ENCODE measurements around the gene ADM2. TPM values are rescaled to one million over a fixed set of nuclear protein-coding genes. Genes with fewer than 3 reads are reported as not detected.
"Not testable (repeated sequence)": the region's sequence is repeated elsewhere in the genome, so short reads cannot be mapped to it uniquely, and the experiment has no call there.

ADM2 gene
- total and polyA plus RNA-seq, 2 of the 13 experiments (the other 11 are each of a cell fraction or from before 2014, with no cell fraction given), result 1.2 to 3.0 TPM

DNA sequence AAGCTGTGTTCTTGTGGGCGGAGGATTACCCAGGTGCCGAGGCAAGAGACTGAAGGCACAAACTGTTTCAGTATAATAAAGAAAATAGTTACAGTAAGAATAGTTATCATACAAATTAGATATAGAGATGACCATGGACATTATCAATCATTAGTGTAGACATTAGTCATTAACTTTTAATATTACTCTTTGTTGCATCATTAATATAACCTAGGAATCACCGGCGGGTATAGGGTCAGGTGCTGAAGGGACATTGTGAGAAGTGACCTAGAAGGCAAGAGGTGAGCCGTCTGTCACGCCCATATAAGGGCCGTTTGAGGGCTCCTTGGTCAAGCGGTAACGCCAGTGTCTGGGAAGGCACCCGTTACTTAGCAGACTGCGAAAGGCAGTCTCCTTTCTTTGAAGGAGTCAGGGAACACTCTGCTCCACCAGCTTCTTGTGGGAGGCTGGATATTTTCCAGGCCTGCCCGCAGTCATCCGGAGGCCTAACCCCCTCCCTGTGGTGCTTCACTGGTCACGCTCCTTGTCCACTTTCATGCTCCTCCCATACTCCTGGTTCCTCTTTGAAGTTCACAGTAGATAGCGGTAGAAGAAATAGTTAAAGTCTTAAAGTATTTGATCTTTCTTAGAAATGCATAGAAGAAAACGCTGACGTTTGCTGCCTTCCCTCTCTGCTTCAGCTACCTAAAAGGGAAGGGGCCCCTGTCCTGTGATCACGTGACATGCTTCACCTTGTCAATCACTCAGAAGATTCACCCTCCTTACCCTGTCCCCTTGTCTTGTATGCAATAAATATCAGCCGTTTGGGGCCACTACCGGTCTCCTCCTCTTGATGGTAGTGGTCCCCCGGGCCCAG, 52.7 kb downstream of the ADM2 start:
- POLR2A ChIA-PET, result interaction anchor here (1.0 to 5.9 kb wide), 4 partner anchors 9 to 35 kb away, joined by 3 to 34 read pairs (median 8); partner anchors contain the start of genes KLHDC7B, SCO2 and SYCE3
- H3K27me3 ChIP-seq (ENCODE audit: control insufficient read depth in 1 of 2, insufficient read depth in 2 of 2, low read length in 2 of 2); H3K27ac ChIP-seq (ENCODE audit: extremely low read length, insufficient read depth, low read length); H4K20me1 ChIP-seq (ENCODE audit: insufficient read depth, low read length); H3K9me3 ChIP-seq (ENCODE audit: low read length); H2AFZ ChIP-seq (ENCODE audit: low read length); CTCF ChIA-PET (ENCODE audit: low intra/inter-chr PET ratio, low total read pairs); DNase-seq (ENCODE audit: low spot score); H3K79me2 ChIP-seq (ENCODE audit: insufficient read depth, low read length); H3K9ac ChIP-seq (ENCODE audit: insufficient read depth, low read depth, low read length); FAIRE-seq; H3K36me3 ChIP-seq (replicated peaks in 1 of 2; ENCODE audit: control insufficient read depth in 1 of 2, insufficient read depth in 2 of 2, low read length in 2 of 2); BruUV-seq (replicated peaks); intact Hi-C loops (cut with micrococcal nuclease; ENCODE audit: unreplicated experiment); ATAC-seq: not testable (repeated sequence)
- H3K4me2 ChIP-seq (ENCODE audit: low read depth, low read length), result peak overlapping the region; percentile 84
- in situ Hi-C loops (cut with HindIII; ENCODE audit: extremely low pct_ligation_motif_present, low pct_unique_long_range_greater_than_20kb), result loop anchor here (5.0 kb wide), 1 partner anchor 33 kb away; no protein-coding TSS in a partner anchor
- 16% methylated on average over 15 of the region's 21 CpGs for WGBS (ENCODE audit: low lambda C conversion rate)
- H3K4me3 ChIP-seq (replicated peaks in 1 of 3; ENCODE audit: insufficient read depth in 1 of 3, low read depth in 2 of 3, low read length in 3 of 3), result peak overlapping the region in 1 of 3 experiments; percentile 10; a peak in 1 of 6 replicates
- TF ChIP-seq, protein P1, sequence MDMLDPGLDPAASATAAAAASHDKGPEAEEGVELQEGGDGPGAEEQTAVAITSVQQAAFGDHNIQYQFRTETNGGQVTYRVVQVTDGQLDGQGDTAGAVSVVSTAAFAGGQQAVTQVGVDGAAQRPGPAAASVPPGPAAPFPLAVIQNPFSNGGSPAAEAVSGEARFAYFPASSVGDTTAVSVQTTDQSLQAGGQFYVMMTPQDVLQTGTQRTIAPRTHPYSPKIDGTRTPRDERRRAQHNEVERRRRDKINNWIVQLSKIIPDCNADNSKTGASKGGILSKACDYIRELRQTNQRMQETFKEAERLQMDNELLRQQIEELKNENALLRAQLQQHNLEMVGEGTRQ (IDR thresholded peaks at IDR 0.05; ENCODE audit: low read depth, low read length), result peak; percentile 79
- TF ChIP-seq, protein P1 (CRISPR knock-in tag; IDR thresholded peaks at IDR 0.05; ENCODE audit: borderline replicate concordance), result peak; percentile 39; the same call in 1 of the 2 replicates
- TF ChIP-seq, protein P2, sequence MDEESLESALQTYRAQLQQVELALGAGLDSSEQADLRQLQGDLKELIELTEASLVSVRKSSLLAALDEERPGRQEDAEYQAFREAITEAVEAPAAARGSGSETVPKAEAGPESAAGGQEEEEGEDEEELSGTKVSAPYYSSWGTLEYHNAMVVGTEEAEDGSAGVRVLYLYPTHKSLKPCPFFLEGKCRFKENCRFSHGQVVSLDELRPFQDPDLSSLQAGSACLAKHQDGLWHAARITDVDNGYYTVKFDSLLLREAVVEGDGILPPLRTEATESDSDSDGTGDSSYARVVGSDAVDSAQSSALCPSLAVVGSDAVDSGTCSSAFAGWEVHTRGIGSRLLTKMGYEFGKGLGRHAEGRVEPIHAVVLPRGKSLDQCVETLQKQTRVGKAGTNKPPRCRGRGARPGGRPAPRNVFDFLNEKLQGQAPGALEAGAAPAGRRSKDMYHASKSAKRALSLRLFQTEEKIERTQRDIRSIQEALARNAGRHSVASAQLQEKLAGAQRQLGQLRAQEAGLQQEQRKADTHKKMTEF (CRISPR knock-in tag; IDR thresholded peaks at IDR 0.05), result 0 out of 2 replicates have a peak, but pooled peaks have one; percentile 23
- TF ChIP-seq RAD51 (IDR thresholded peaks at IDR 0.05; ENCODE audit: borderline replicate concordance) (peak; percentile 89), MAFK (conservative IDR thresholded peaks at IDR 0.05 in 1 of 2, IDR thresholded peaks at IDR 0.05 in 1 of 2; ENCODE audit: low read length in 2 of 2) (peak; percentile 37 to 54; a peak in 2 of 4 replicates), AKAP8 (CRISPR knock-in tag; IDR thresholded peaks at IDR 0.05) (peak; percentile 70), MAFF (IDR thresholded peaks at IDR 0.05; ENCODE audit: low read depth, low read length) (0 out of 2 replicates have a peak, but pooled peaks have one; percentile 15)
- TF ChIP-seq, protein P3, sequence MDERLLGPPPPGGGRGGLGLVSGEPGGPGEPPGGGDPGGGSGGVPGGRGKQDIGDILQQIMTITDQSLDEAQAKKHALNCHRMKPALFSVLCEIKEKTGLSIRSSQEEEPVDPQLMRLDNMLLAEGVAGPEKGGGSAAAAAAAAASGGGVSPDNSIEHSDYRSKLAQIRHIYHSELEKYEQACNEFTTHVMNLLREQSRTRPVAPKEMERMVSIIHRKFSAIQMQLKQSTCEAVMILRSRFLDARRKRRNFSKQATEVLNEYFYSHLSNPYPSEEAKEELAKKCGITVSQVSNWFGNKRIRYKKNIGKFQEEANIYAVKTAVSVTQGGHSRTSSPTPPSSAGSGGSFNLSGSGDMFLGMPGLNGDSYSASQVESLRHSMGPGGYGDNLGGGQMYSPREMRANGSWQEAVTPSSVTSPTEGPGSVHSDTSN (CRISPR knock-in tag; IDR thresholded peaks at IDR 0.05), result peak; percentile 53
- peaks cover 51% of the 10 kb centered on the region for H3K4me1 ChIP-seq (ENCODE audit: insufficient read depth, low read length)

Measured in HepG2 (cell line).